Mesenchymal stem cell (in vitro differentiated cells and primary cell): ENCODE results near the gene SETX.
A peak's percentile ranks its signal among the peaks of the same experiment; 100 is the strongest.
"Not testable (repeated sequence)": the region's sequence is repeated elsewhere in the genome, so short reads cannot be mapped to it uniquely, and the experiment has no call there.

ENCODE experiments used
- DNase-seq: peaks from one replicate; pipeline ENCODE4 v3.0.0-alpha.2; 2013
- H2AFZ ChIP-seq: one replicate; pipeline ENCODE4 v1.6.1; 2013; ENCODE audit warnings: low read depth, mild to moderate bottlenecking, control low read depth, inconsistent platforms, low read length, moderate library complexity
- H2AK5ac ChIP-seq: 2 replicates; pipeline ENCODE4 v1.6.1; 2013; ENCODE audit warnings: low read length, moderate library complexity, mild to moderate bottlenecking, inconsistent platforms; ENCODE audit not compliant: severe bottlenecking
- H2BK120ac ChIP-seq: one replicate; pipeline ENCODE4 v1.6.1; 2013; ENCODE audit warnings: low read depth, mild to moderate bottlenecking, inconsistent platforms, low read length, moderate library complexity
- H2BK12ac ChIP-seq, 2 experiments: one replicate each; pipeline ENCODE4 v1.6.1; 2013; ENCODE audit warnings: inconsistent platforms in 2 of 2, low read length in 2 of 2, mild to moderate bottlenecking in 2 of 2, moderate library complexity in 2 of 2, control low read depth in 1 of 2
- H2BK15ac ChIP-seq: one replicate; pipeline ENCODE4 v1.6.1; 2013; ENCODE audit warnings: mild to moderate bottlenecking, low read depth, inconsistent platforms; ENCODE audit not compliant: poor library complexity, severe bottlenecking
- H2BK5ac ChIP-seq: 2 replicates; pipeline ENCODE4 v1.6.1; 2013; ENCODE audit warnings: low read depth, mild to moderate bottlenecking, low read length, control low read depth, inconsistent platforms; ENCODE audit not compliant: poor library complexity, severe bottlenecking
- H3K14ac ChIP-seq, 2 experiments: one replicate each; pipeline ENCODE4 v1.6.1; 2013; ENCODE audit warnings: inconsistent platforms in 2 of 2, low read length in 2 of 2, control low read depth in 1 of 2, mild to moderate bottlenecking in 1 of 2, moderate library complexity in 1 of 2
- H3K18ac ChIP-seq, 2 experiments: one replicate each; pipeline ENCODE4 v1.6.1; 2013; ENCODE audit warnings: inconsistent platforms in 2 of 2, low read length in 2 of 2, control low read depth in 1 of 2, low read depth in 1 of 2, mild to moderate bottlenecking in 1 of 2
- H3K23ac ChIP-seq, 2 experiments: one replicate each; pipeline ENCODE4 v1.6.1; 2013; ENCODE audit warnings: inconsistent platforms in 2 of 2, low read length in 2 of 2, mild to moderate bottlenecking in 2 of 2, moderate library complexity in 2 of 2, control low read depth in 1 of 2
- H3K27ac ChIP-seq: 2 replicates; pipeline ENCODE4 v1.5.1; 2013; ENCODE audit warnings: mild to moderate bottlenecking, moderate library complexity, low read length, control low read depth, inconsistent platforms; ENCODE audit not compliant: poor library complexity, severe bottlenecking
- H3K27me3 ChIP-seq, 2 experiments: 2 replicates each; pipeline versions ENCODE4 v1.6.1 to v1.7.0; 2013; ENCODE audit warnings: low read length in 2 of 2, mild to moderate bottlenecking in 2 of 2, moderate library complexity in 2 of 2, control low read depth in 1 of 2, inconsistent platforms in 1 of 2; ENCODE audit not compliant: control insufficient read depth in 1 of 2, insufficient read depth in 1 of 2
- H3K36me3 ChIP-seq, 2 experiments: 2 replicates each; pipeline versions ENCODE4 v1.6.1 to v1.7.0; 2013; ENCODE audit warnings: low read length in 2 of 2, control low read depth in 1 of 2, inconsistent platforms in 1 of 2, low read depth in 1 of 2, mild to moderate bottlenecking in 1 of 2; ENCODE audit not compliant: insufficient read depth in 2 of 2, control insufficient read depth in 1 of 2
- H3K4ac ChIP-seq, 2 experiments: one replicate each; pipeline ENCODE4 v1.6.1; 2013; ENCODE audit warnings: inconsistent platforms in 2 of 2, low read length in 2 of 2, mild to moderate bottlenecking in 2 of 2, moderate library complexity in 2 of 2, control low read depth in 1 of 2, low read depth in 1 of 2
- H3K4me1 ChIP-seq: 2 replicates; pipeline ENCODE4 v1.6.1; 2013; ENCODE audit warnings: low read depth, low read length, control low read depth; ENCODE audit not compliant: control insufficient read depth, insufficient read depth
- H3K4me2 ChIP-seq: 2 replicates; pipeline ENCODE4 v1.6.1; 2013; ENCODE audit warnings: low read length, mild to moderate bottlenecking, inconsistent platforms; ENCODE audit not compliant: poor library complexity, severe bottlenecking
- H3K4me3 ChIP-seq, 2 experiments: 2 replicates each; pipeline versions ENCODE4 v1.5.1 to v1.7.0; 2013; ENCODE audit warnings: low read length in 2 of 2, mild to moderate bottlenecking in 2 of 2, control low read depth in 1 of 2, low read depth in 1 of 2; ENCODE audit not compliant: insufficient read depth in 1 of 2
- H3K79me1 ChIP-seq: replicated peaks from 2 replicates; pipeline ENCODE4 v1.6.1; 2013; ENCODE audit warnings: mild to moderate bottlenecking, control low read depth, low read length, inconsistent platforms; ENCODE audit not compliant: poor library complexity, severe bottlenecking
- H3K9ac ChIP-seq: 2 replicates; pipeline ENCODE4 v1.7.0; 2013; ENCODE audit warnings: mild to moderate bottlenecking, low read length, moderate library complexity
- H3K9me3 ChIP-seq: 2 replicates; pipeline ENCODE4 v1.7.0; 2013; ENCODE audit warnings: mild to moderate bottlenecking, low read length; ENCODE audit not compliant: control insufficient read depth
- H4K8ac ChIP-seq: one replicate; pipeline ENCODE4 v1.6.1; 2013; ENCODE audit warnings: inconsistent platforms, mild to moderate bottlenecking, low read length, moderate library complexity
- H4K91ac ChIP-seq: one replicate; pipeline ENCODE4 v1.6.1; 2013; ENCODE audit warnings: mild to moderate bottlenecking, low read length, inconsistent platforms
- WGBS: methylation state at CpG from one replicate; pipeline ENCODE4 v1.1.7; 2013; ENCODE audit warnings: mixed read lengths; 5-methylcytosine and 5-hydroxymethylcytosine counted together

SETX gene

GRCh38 chr9:132384376-132384775, 29.6 kb upstream of the SETX start:
- Histone ChIP-seq H3K4me2 (no peak overlapping the region), H3K23ac (no peak overlapping the region), H3K27me3 (no peaks in the 10 kb centered on the region), H4K91ac (no peak overlapping the region), H3K4me3 (no peak overlapping the region), H3K79me1 (peaks cover 23% of the 10 kb centered on the region), H3K14ac (no peak overlapping the region), H3K18ac (no peak overlapping the region), H3K4me1 (no peaks in the 10 kb centered on the region), H3K9me3 (no peaks in the 10 kb centered on the region), H2BK15ac (no peak overlapping the region), H2BK12ac (no peak overlapping the region), H2AK5ac (no peak overlapping the region), H2AFZ (no peak overlapping the region), H3K9ac (no peak overlapping the region), H3K36me3 (peaks cover 38 to 80% of the 10 kb centered on the region in 2 experiments), H3K4ac (no peak overlapping the region), H3K27ac (no peak overlapping the region), H2BK5ac (no peak overlapping the region), H2BK120ac (no peak overlapping the region), H4K8ac (no peak overlapping the region)
- no peak for DNase-seq
- WGBS = 96% methylated on average over 7 of the region's 8 CpGs

- H3K4me3 ChIP-seq = no peak overlapping the region
- no peak overlapping the region for H3K23ac ChIP-seq
- no peak overlapping the region for H2AFZ ChIP-seq
- no peaks in the 10 kb centered on the region for H3K27me3 ChIP-seq
- H2BK15ac ChIP-seq = no peak overlapping the region
- H2BK120ac ChIP-seq = no peak overlapping the region
- no peak overlapping the region for H3K27ac ChIP-seq
- H3K9me3 ChIP-seq = no peaks in the 10 kb centered on the region
- H2BK12ac ChIP-seq = no peak overlapping the region
- WGBS = 97% methylated on average over 8 of the region's 10 CpGs
- no peak for DNase-seq
- no peak overlapping the region for H2AK5ac ChIP-seq
- no peak overlapping the region for H4K8ac ChIP-seq
- no peak overlapping the region for H3K4ac ChIP-seq
- no peak overlapping the region for H2BK5ac ChIP-seq
- H3K36me3 ChIP-seq = peaks cover 41 to 81% of the 10 kb centered on the region in 2 experiments
- H3K18ac ChIP-seq = no peak overlapping the region
- H3K4me1 ChIP-seq = no peaks in the 10 kb centered on the region
- H3K4me2 ChIP-seq = no peak overlapping the region
- no peak overlapping the region for H3K9ac ChIP-seq
- no peak overlapping the region for H3K14ac ChIP-seq
- peaks cover 23% of the 10 kb centered on the region for H3K79me1 ChIP-seq
- H4K91ac ChIP-seq = no peak overlapping the region
Measured at GRCh38 chr9:132383462-132383883, 28.7 kb upstream of the SETX start.

- Histone ChIP-seq H2AK5ac (no peak overlapping the region), H3K9ac (no peak overlapping the region), H3K23ac (no peak overlapping the region), H3K4me2 (no peak overlapping the region), H3K9me3 (no peaks in the 10 kb centered on the region), H3K4ac (no peak overlapping the region), H3K27ac (no peak overlapping the region), H3K79me1 (peaks cover 21% of the 10 kb centered on the region), H2BK120ac (no peak overlapping the region), H3K36me3 (peaks cover 45 to 82% of the 10 kb centered on the region in 2 experiments), H3K4me1 (no peaks in the 10 kb centered on the region), H2BK15ac (no peak overlapping the region), H2AFZ (no peak overlapping the region), H3K14ac (no peak overlapping the region), H3K4me3 (no peak overlapping the region), H4K91ac (no peak overlapping the region), H2BK12ac (no peak overlapping the region), H4K8ac (no peak overlapping the region), H3K27me3 (no peaks in the 10 kb centered on the region), H3K18ac (no peak overlapping the region), H2BK5ac (no peak overlapping the region)
- 96% methylated on average over 8 of the region's 9 CpGs for WGBS
- DNase-seq = no peak
Measured at GRCh38 chr9:132381966-132382541, 27.3 kb upstream of the SETX start.

GRCh38 chr9:132378416-132378815, 23.6 kb upstream of the SETX start:
- not testable (repeated sequence) for H2AK5ac ChIP-seq, H4K91ac ChIP-seq, H3K4ac ChIP-seq, H2AFZ ChIP-seq, H4K8ac ChIP-seq, H3K27me3 ChIP-seq, H3K18ac ChIP-seq, H2BK15ac ChIP-seq, H2BK5ac ChIP-seq, H2BK12ac ChIP-seq, H3K27ac ChIP-seq, H3K9me3 ChIP-seq, H3K14ac ChIP-seq, DNase-seq, H3K4me2 ChIP-seq, H2BK120ac ChIP-seq, H3K4me1 ChIP-seq, H3K9ac ChIP-seq
- WGBS = 96% methylated on average over 3 of the region's 3 CpGs
- H3K36me3 ChIP-seq = peaks cover 43 to 69% of the 10 kb centered on the region in 2 experiments
- H3K23ac ChIP-seq = peak overlapping the region in 1 of 2 experiments; percentile 35
- peak overlapping the region in 1 of 2 experiments; percentile 32 for H3K4me3 ChIP-seq
- H3K79me1 ChIP-seq = peaks cover 12% of the 10 kb centered on the region
